ENCODE results near the gene PCDHGC4. TPM values are rescaled to one million over a fixed set of nuclear protein-coding genes. Genes with fewer than 3 reads are reported as not detected.

Gene PCDHGC4
- total RNA-seq, 1 experiment from 2014 or later: 3.6 TPM

GRCh38 chr5:141524604-141525597 lies 40.1 kb downstream of the PCDHGC4 start:
- BruUV-seq (replicated peaks): no TSS peak

GRCh38 chr5:141525653-141526052 lies 40.8 kb downstream of the PCDHGC4 start:
- no peak for DNase-seq (ENCODE audit: low spot score)
- Histone ChIP-seq H3K4me3 (ENCODE audit: low read depth, low read length, poor library complexity, severe bottlenecking) (no peak overlapping the region), H3K4me1 (ENCODE audit: insufficient read depth, low read length, poor library complexity, severe bottlenecking) (peaks cover 72% of the 10 kb centered on the region), H3K27me3 (replicated peaks; ENCODE audit: insufficient read depth, low read depth, low read length, poor library complexity) (no peaks in the 10 kb centered on the region), H3K27ac (ENCODE audit: low read depth, low read length, poor library complexity, severe bottlenecking) (peak overlapping the region; percentile 93), H3K9me3 (ENCODE audit: low read depth, low read length, poor library complexity, severe bottlenecking) (no peaks in the 10 kb centered on the region), H3K36me3 (ENCODE audit: insufficient read depth, low read length, poor library complexity, severe bottlenecking) (peaks cover 40% of the 10 kb centered on the region)
- ChIA-PET CTCF (interaction anchor here (1.5 to 1.9 kb wide), 2 partner anchors 12 to 31 kb away, joined by 7 to 11 read pairs; no protein-coding TSS in a partner anchor), POLR2A (ENCODE audit: low non-redundant PET) (no interaction called here)
- TF ChIP-seq CTCF (conservative IDR thresholded peaks at IDR 0.05; ENCODE audit: low read depth, low read length) (no peak), EZH2 (IDR thresholded peaks at IDR 0.05; ENCODE audit: borderline replicate concordance, low read depth, low read length, poor library complexity, severe bottlenecking) (no peak)
- BruUV-seq (replicated peaks): TSS peak; percentile 80
- intact Hi-C loops (cut with micrococcal nuclease; ENCODE audit: unreplicated experiment): no loop called here

More at GRCh38 chr5:141524604-141525597, 40.1 kb downstream of the PCDHGC4 start:
- ChIA-PET CTCF (interaction anchor here (0.6 to 1.9 kb wide), 11 partner anchors 11 to 733 kb away, joined by 3 to 11 read pairs (median 4); partner anchors contain the start of genes PCDHB14, PCDHGA11 and PCDHGC3), POLR2A (ENCODE audit: low non-redundant PET) (interaction anchor here (1.0 kb wide), 1 partner anchor 11 kb away, joined by 3 read pairs; no protein-coding TSS in a partner anchor)
- no peaks in the 10 kb centered on the region for H3K27me3 ChIP-seq (replicated peaks; ENCODE audit: insufficient read depth, low read depth, low read length, poor library complexity)
- H3K27ac ChIP-seq (ENCODE audit: low read depth, low read length, poor library complexity, severe bottlenecking): peak overlapping the region; percentile 93
- peak overlapping the region; percentile 27 for H3K4me3 ChIP-seq (ENCODE audit: low read depth, low read length, poor library complexity, severe bottlenecking)
- H3K36me3 ChIP-seq (ENCODE audit: insufficient read depth, low read length, poor library complexity, severe bottlenecking): peaks cover 43% of the 10 kb centered on the region
- H3K9me3 ChIP-seq (ENCODE audit: low read depth, low read length, poor library complexity, severe bottlenecking): no peaks in the 10 kb centered on the region
- TF ChIP-seq EZH2 (IDR thresholded peaks at IDR 0.05; ENCODE audit: borderline replicate concordance, low read depth, low read length, poor library complexity, severe bottlenecking) (no peak), CTCF (conservative IDR thresholded peaks at IDR 0.05; ENCODE audit: low read depth, low read length) (peak; percentile 100)
- peak; percentile 99 for DNase-seq (ENCODE audit: low spot score)
- peaks cover 72% of the 10 kb centered on the region for H3K4me1 ChIP-seq (ENCODE audit: insufficient read depth, low read length, poor library complexity, severe bottlenecking)
- intact Hi-C loops (cut with micrococcal nuclease; ENCODE audit: unreplicated experiment): loop anchor here (1.0 to 5.0 kb wide), 4 partner anchors 12 to 128 kb away; partner anchors contain the start of genes PCDHGB5 and PCDHGC3

GRCh38 chr5:141527426-141527825 lies 42.6 kb downstream of the PCDHGC4 start:
- Histone ChIP-seq H3K27ac (ENCODE audit: low read depth, low read length, poor library complexity, severe bottlenecking) (peak overlapping the region; percentile 93), H3K27me3 (replicated peaks; ENCODE audit: insufficient read depth, low read depth, low read length, poor library complexity) (no peaks in the 10 kb centered on the region), H3K4me3 (ENCODE audit: low read depth, low read length, poor library complexity, severe bottlenecking) (no peak overlapping the region), H3K9me3 (ENCODE audit: low read depth, low read length, poor library complexity, severe bottlenecking) (no peaks in the 10 kb centered on the region), H3K36me3 (ENCODE audit: insufficient read depth, low read length, poor library complexity, severe bottlenecking) (peaks cover 35% of the 10 kb centered on the region), H3K4me1 (ENCODE audit: insufficient read depth, low read length, poor library complexity, severe bottlenecking) (peaks cover 54% of the 10 kb centered on the region)
- no peak for DNase-seq (ENCODE audit: low spot score)
- no peak for TF ChIP-seq EZH2 (IDR thresholded peaks at IDR 0.05; ENCODE audit: borderline replicate concordance, low read depth, low read length, poor library complexity, severe bottlenecking)
- TF ChIP-seq CTCF (conservative IDR thresholded peaks at IDR 0.05; ENCODE audit: low read depth, low read length): no peak
- BruUV-seq (replicated peaks): no TSS peak
- CTCF ChIA-PET: no interaction called here
- intact Hi-C loops (cut with micrococcal nuclease; ENCODE audit: unreplicated experiment): no loop called here
- POLR2A ChIA-PET (ENCODE audit: low non-redundant PET): interaction anchor here (0.8 kb wide), 1 partner anchor 33 kb away, joined by 3 read pairs; no protein-coding TSS in a partner anchor

Data from A673 (cell line).